ENCODE measurements around the gene CHCHD4. TPM values are rescaled to one million over a fixed set of nuclear protein-coding genes. Genes with fewer than 3 reads are reported as not detected.

The CHCHD4 gene
- total RNA-seq, 1 experiment from 2014 or later: 22.0 TPM

- no peak for DNase-seq
- no peaks in the 10 kb centered on the region for H3K27me3 ChIP-seq
- H3K36me3 ChIP-seq: no peaks in the 10 kb centered on the region
- no peak overlapping the region for H3K4me3 ChIP-seq
- no peaks in the 10 kb centered on the region for H3K9me3 ChIP-seq
Measured at GRCh38 chr3:14063152-14063551, 61.5 kb downstream of the CHCHD4 start.

Other genes starting within 250 kb of the CHCHD4 start
- gene WNT7A, start 244.8 kb downstream of the CHCHD4 start, total RNA-seq (2014; rRNA removed; shearing (Covaris generic); ENCODE audit: low replicate concordance): not detected in 2 replicates
- gene TMEM43, start 182 bp upstream of the CHCHD4 start, total RNA-seq (2014; rRNA removed; shearing (Covaris generic); ENCODE audit: low replicate concordance): 97.6 and 97.8 TPM in 2 replicates
- gene XPC, start 53.7 kb upstream of the CHCHD4 start, total RNA-seq (2014; rRNA removed; shearing (Covaris generic); ENCODE audit: low replicate concordance): 8.2 and 12.0 TPM in 2 replicates
- 19.7 and 27.5 TPM in 2 replicates for gene LSM3, start 53.9 kb upstream of the CHCHD4 start, total RNA-seq (2014; rRNA removed; shearing (Covaris generic); ENCODE audit: low replicate concordance)